ENCODE measurements around the gene NFAM1.

Gene NFAM1

DNA sequence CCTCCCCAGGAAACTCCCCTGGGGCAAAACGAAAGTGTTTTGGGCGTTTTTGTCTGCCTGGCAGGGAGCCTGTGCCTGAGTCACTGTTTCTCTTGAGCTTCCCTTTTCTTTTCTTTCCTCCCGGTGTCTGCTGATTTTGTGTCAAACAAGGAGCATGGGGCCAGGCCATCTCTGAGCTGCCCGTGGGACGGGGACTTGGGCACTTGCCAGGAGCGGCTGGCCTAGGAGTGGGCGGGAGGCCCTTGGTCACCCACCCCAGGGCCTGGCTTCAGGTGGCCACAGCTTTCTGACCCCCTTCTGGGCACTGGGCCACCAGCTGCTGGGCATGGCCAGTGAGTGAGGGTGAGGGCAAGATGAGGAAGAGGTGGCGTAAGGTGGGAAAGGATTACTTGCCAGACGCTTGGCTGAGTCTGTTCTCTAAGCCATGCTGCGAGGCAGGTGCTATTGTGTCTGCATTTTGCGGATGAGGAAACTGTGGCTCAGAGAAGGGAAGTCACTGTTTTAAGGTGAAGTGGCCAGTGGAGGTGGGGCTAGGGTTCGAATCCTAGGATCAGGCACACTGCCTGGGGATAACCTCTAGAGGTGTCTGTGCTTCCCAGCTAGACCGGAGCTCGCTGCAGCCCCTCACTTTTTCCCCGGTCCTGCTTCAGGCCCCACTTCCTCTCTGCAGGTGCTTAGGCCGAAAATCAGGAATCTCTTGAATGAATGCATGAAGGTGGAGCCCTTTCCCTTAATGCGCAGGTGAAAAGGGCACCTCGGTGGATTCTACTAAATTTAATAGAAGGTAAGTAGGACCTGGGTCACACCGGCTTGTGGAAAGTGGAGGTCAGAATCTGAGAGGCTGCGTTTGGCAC is 7.8 kb upstream of the NFAM1 start:
- DNase-seq, result no peak

- DNase-seq, result no peak
These were observed 6.9 kb upstream of the NFAM1 start for GRCh38 chr22:42439021-42439567.

- no peak for DNase-seq
These were observed 6.1 kb upstream of the NFAM1 start for GRCh38 chr22:42438293-42438650.

DNA sequence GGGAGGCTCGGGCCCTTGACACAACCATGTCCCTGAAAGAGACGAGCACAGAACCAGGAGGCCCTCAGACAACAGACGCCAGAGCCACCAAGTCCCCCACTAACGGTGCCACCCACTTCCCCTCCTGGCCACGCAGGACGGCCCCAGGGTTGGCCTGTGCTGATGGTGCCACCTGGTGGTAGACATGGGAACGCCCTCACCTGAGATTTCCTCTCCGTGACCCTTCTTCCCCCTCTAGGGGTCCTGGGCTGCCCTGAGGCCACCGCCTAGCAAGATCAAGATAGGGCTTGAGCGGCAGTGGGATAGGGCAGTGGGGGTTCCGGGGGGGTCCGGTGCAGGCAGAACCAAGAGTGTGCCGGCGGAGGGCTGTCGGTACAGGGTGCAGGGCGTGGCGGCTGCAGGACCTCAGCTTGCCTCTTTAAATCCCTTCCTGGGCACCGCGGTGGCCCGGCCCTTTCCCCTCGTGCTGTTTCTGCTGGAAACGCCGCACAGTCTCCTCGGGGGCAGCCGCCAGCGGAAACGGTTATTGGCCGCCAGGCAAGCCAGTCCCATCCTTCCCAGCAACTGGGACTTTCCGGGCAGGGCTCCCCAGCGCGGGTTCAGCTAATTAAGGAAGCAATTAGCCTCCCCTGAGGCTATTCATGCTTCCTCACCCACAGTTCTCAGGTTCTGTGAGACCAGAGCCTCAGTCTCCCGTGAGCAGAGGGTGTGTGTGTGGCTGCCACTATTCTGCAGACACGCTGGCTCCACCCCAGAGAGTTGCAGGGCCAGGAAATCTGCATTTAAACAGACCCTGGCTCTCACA is 5.5 kb upstream of the NFAM1 start:
- peak; percentile 65 to 72 for DNase-seq

GRCh38 chr22:42436404-42436803 is 4.2 kb upstream of the NFAM1 start:
- DNase-seq, result no peak

GRCh38 chr22:42434748-42435425 is 2.7 kb upstream of the NFAM1 start:
- peak in 1 of 2 experiments; percentile 39 for DNase-seq

- DNase-seq, result peak; percentile 41 to 74
These were observed 1.8 kb upstream of the NFAM1 start for GRCh38 chr22:42433754-42434682.

DNA sequence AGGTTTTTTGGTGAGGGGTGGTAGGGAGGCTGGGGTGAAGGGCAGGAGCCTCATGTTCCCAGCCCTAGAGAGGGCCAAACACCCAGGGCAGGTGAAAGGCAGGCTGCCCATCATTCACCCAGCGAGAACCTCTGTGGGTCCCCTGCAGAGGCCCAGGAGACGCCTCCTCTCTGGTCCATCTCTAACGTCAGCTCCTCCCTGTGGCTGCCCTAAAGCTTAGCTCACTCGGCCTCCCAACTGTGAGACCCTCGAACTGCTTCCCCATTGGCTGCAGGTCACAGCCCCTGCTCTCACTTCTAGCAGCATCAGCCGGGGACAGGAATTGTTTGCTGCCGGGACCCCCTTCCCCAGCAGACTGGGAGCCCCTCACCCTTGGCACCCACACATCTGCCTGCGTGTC is 615 bp upstream of the NFAM1 start:
- no peak for DNase-seq

DNA sequence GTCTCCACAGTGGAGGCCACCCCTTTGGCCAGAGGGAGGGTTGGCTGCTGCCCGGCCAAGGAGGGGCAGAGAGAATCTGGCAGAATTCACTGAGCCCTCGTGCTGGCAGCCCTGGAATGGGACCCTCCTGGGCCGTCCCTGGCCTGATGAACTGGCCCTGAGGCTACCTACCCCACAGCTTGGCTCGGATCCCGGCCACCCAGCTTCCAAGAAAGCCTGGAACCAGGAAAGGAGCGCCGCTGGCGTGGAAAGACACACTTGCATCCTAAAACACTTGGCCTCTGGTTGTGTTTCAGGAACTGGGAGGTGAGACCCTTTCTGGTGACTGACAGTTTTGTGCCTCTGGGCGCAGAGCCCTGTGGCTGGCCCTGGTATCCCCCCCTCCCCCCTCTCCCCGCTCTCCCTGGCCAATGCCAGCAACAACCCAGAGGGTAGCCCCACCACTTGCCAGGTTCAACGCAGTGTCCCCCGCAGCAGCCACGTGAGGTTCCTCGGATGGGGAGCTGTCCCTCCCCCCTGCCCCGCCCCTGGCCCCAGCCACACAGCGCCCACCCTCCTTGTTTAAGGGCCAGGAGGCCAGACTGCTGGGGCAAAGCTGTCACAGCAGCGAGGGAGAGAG is 693 bp downstream of the NFAM1 start:
- no peak for DNase-seq

DNA sequence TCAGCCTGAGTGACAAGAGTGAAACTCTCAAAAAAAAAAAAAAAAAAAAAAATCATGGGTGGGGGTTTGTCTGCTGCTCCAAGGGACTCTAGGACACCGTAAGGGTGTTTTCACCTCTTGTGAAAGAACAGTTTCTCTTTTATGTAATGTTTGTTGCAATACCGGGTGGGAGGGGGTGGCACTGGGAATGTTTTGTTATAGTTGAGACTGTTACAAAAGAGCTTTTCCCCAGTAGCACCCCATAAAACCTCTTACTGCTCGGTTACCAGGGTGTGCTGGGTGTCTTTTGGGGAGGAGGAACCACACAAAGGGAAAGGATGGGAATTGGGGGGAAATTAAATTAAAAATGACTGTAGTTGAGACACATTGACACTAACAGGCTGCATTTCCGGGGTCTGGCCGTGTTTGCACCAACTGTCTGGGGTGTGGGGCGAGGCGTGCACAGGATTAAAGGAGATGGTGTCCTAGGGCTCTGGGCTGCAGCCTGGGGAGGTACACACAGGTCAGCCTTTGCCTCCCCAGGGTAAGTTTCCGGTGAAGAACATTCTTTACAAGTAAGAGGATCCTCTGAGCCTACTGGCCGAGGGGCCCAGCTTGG is 1.6 kb downstream of the NFAM1 start:
- DNase-seq, result no peak

DNA sequence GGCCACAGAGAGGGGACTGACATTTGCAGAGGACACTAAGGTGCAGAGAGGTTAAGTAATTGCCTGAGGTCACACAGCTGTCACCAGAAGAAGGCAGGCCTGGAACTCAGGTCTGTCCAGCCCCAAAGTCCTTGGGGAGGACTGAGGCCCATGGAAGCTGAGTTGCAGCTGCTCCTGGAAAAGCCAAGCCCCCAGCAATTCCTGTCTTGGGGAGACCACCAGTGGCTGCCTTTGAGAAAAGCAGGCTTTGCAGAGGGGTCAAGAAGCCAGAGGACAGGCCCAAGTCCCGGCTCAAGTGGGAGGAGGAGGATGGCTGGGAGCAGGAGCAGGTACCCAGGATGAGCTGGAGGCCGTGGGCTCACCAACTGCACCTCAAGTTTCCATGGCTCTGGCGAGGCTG is 3.4 kb downstream of the NFAM1 start:
- DNase-seq, result no peak

DNA sequence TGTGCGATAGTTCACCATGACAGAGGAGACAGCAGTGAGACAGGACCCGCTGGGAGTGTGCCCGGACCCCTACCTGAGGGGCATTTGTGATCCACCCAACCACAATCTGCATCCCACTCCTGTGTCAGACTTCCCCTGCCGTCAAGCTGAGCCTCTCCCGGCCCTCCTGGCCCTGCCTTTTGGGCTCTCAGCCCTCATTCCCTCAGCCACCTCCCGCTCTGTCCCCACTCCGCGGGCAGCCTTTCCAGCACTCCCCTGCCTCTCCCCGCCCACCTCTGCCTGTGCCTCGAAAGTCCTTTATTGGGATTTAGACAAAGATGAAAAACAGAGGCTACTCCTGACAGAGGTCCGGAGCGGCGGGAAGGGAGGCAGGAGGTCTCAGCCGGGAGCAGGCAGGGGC is 4.2 kb downstream of the NFAM1 start:
- no peak for DNase-seq

DNA sequence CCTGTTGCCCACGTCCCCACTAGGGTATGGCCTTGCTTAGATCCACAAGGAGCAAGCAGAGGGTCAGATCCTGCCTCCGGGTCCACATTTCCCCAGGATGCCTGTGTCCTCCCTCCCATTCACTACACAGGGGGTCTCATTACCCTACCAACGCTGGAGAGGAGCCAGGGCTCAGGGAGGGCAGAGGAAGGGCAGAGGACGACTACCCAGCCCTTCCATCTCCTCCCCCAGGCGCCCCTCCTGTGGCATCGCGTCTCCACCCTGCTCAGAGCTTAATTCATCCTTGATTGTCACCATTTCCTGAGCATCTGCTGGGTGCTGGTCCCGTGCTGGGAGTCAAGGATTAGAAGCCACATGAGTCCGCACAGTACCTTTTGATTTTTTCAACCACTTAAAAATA is 5.0 kb downstream of the NFAM1 start:
- DNase-seq, result peak; percentile 42 to 70

GRCh38 chr22:42425989-42426355 is 6.2 kb downstream of the NFAM1 start:
- no peak for DNase-seq

GRCh38 chr22:42425337-42425988 is 6.7 kb downstream of the NFAM1 start:
- no peak for DNase-seq

- no peak for DNase-seq
These were observed 12.8 kb downstream of the NFAM1 start for GRCh38 chr22:42419243-42419881.

- DNase-seq, result no peak
These were observed 13.4 kb downstream of the NFAM1 start for GRCh38 chr22:42418811-42419242.

DNA sequence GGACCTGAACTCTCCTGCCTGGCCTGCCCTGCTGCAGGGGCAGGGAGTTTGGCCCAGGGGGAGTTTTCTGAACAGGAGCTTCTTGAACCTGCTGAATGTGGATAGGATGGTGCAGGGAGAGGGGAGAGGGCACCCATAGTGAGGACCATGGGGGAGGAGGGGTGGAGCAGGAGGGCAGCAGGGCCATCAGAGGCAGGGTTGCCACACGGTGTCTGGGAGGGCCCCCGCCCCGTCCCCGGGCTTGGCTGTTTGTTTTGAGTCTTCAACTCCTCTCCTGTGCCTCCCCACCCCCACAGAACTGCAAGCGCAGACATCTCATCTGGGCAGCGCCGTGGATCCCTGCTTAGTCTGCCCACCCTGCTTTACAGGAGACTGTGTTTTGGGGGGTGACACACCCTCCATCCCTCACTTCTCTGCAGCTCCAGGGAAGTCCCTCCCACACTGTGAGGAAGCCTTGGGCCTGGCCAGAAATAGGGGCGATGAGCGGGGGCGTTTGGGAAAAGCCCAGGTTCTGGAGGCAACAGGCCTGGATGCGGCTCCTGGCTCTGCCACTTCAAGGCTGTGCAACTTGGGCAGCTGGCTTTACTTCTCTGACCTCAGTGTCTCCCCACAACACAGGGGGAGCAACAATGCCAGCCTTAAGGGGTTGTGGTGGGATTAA is 14.4 kb downstream of the NFAM1 start:
- no peak for DNase-seq

DNA sequence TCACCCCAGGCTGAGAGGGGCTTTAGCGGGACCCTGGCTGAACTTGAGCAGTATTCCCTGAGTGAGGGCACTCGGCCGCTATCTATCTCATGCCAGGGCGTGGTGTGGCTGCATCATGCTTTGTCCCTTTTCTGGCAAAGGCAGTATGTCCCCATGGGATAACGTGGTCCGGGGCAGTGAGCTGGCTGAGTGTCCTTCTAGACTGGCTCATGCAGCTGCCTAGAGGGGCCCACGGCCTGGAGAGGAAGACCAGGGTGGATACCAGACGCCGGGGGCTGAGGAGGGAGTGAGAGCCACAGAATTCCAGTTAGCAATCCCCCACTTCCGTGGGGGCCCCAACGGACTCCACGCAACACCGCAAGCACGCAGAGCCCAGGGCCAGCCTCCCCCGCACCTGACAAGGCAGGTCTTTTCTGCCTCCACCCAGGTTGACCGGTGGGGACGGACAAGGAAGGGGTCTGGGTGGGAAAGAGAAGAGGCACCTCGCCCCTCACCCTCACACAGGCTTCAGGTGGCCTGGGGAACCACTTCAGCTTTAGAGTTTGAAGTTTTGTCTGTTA is 15.5 kb downstream of the NFAM1 start:
- DNase-seq, result no peak

All from NCI-H2081 (cell line).